ENCODE data around the gene B4GALT4.
"Not testable (repeated sequence)": the region's sequence is repeated elsewhere in the genome, so short reads cannot be mapped to it uniquely, and the experiment has no call there.

Gene B4GALT4, protein sequence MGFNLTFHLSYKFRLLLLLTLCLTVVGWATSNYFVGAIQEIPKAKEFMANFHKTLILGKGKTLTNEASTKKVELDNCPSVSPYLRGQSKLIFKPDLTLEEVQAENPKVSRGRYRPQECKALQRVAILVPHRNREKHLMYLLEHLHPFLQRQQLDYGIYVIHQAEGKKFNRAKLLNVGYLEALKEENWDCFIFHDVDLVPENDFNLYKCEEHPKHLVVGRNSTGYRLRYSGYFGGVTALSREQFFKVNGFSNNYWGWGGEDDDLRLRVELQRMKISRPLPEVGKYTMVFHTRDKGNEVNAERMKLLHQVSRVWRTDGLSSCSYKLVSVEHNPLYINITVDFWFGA

DNA sequence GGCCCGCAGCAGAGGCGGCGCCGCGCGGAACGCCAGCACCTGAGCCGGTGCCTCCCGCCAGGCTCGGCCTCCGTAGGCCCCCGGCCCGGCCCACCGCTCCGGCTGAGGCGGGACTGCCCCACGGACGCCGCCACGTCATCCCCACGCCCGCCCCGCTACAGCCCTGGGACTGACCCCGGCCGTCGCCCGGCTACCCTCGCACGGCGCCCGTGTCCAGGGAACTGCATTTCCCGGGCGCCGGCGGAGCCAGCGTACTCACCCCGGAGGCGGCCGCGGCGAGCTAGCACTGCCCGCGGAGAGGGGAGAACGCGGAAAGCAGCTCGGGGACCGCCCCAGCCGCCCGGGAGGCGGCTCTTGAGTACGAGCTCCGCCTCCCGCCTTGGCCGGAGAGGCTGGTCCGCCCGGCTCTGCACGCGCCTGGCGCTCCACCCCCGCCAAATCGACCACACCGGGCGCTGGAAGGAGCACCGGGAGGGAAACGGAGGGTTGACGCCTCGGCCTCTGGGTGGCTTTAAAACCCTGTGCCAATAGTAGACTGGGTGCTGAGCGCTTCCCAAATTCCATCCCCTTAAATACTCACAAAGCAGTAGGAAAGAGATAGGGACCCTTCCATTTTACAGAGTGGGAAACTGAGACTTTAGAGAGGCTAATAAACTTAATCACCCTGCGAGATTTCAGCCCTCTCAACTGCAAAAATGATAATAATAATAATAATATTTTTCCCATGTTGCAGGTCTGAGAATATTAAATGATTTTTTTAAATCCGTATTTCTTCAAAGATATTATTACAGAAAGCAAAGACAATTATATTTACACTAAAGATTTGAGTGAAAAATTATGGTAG is at the start of gene B4GALT4:
TSS of gene B4GALT4 (minus strand) at position 288 of the 844 bp plus-strand sequence. CDS start 10,779 bp downstream, outside the sequence.
- peak within 1 kb of the TSS; percentile 82 for H3K27ac ChIP-seq (ENCODE audit: low read depth, low read length)
- H3K9ac ChIP-seq (ENCODE audit: low read length in 5 of 5) = peak within 1 kb of the TSS; percentile 30 to 94 (median 90)
- H3K4me1 ChIP-seq (ENCODE audit: control insufficient read depth in 5 of 5, insufficient read depth in 5 of 5, low read length in 5 of 5) = peaks cover under 1 to 27% (median 24%) of the 10 kb centered on the region in 5 donors
- no peaks in the 10 kb centered on the region for H3K27me3 ChIP-seq (ENCODE audit: control insufficient read depth in 5 of 5, insufficient read depth in 4 of 5, low read length in 5 of 5)
- peaks cover 0 to 6% (median 0%) of the 10 kb centered on the region in 5 donors for H3K36me3 ChIP-seq (ENCODE audit: control insufficient read depth in 5 of 5, insufficient read depth in 5 of 5, low read length in 5 of 5)
- H3K9me3 ChIP-seq (ENCODE audit: control insufficient read depth in 5 of 5, low read length in 5 of 5) = no peaks in the 10 kb centered on the region
- H3K4me3 ChIP-seq (ENCODE audit: low read depth in 1 of 5, low read length in 5 of 5) = peak within 1 kb of the TSS; percentile 80 to 87 (median 83)

- Histone ChIP-seq H3K9me3 (ENCODE audit: control insufficient read depth in 5 of 5, low read length in 5 of 5) (peaks cover 0 to 5% (median 0%) of the 10 kb centered on the region in 5 donors), H3K27ac (ENCODE audit: low read depth, low read length) (no peak overlapping the region), H3K36me3 (ENCODE audit: control insufficient read depth in 5 of 5, insufficient read depth in 5 of 5, low read length in 5 of 5) (no peaks in the 10 kb centered on the region), H3K9ac (ENCODE audit: low read length in 5 of 5) (no peak overlapping the region), H3K4me1 (ENCODE audit: control insufficient read depth in 5 of 5, insufficient read depth in 5 of 5, low read length in 5 of 5) (peaks cover 0 to 21% (median 12%) of the 10 kb centered on the region in 5 donors), H3K27me3 (ENCODE audit: control insufficient read depth in 5 of 5, insufficient read depth in 4 of 5, low read length in 5 of 5) (no peaks in the 10 kb centered on the region), H3K4me3 (ENCODE audit: low read depth in 1 of 5, low read length in 5 of 5) (no peak overlapping the region)
These were observed 48.7 kb upstream of the B4GALT4 start for GRCh38 chr3:119289404-119289770.

- H3K27me3 ChIP-seq (ENCODE audit: control insufficient read depth in 5 of 5, insufficient read depth in 4 of 5, low read length in 5 of 5) = no peaks in the 10 kb centered on the region
- H3K9me3 ChIP-seq (ENCODE audit: control insufficient read depth in 5 of 5, low read length in 5 of 5) = peaks cover 0 to 5% (median 0%) of the 10 kb centered on the region in 5 donors
- peaks cover 0 to 21% (median 12%) of the 10 kb centered on the region in 5 donors for H3K4me1 ChIP-seq (ENCODE audit: control insufficient read depth in 5 of 5, insufficient read depth in 5 of 5, low read length in 5 of 5)
- H3K27ac ChIP-seq (ENCODE audit: low read depth, low read length) = no peak overlapping the region
- H3K36me3 ChIP-seq (ENCODE audit: control insufficient read depth in 5 of 5, insufficient read depth in 5 of 5, low read length in 5 of 5) = no peaks in the 10 kb centered on the region
- no peak overlapping the region for H3K9ac ChIP-seq (ENCODE audit: low read length in 5 of 5)
- no peak overlapping the region for H3K4me3 ChIP-seq (ENCODE audit: low read depth in 1 of 5, low read length in 5 of 5)
These were observed 48.2 kb upstream of the B4GALT4 start for GRCh38 chr3:119288669-119289403.

- Histone ChIP-seq H3K27me3 (ENCODE audit: control insufficient read depth in 5 of 5, insufficient read depth in 4 of 5, low read length in 5 of 5) (no peaks in the 10 kb centered on the region), H3K4me1 (ENCODE audit: control insufficient read depth in 5 of 5, insufficient read depth in 5 of 5, low read length in 5 of 5) (peaks cover 2 to 23% (median 10%) of the 10 kb centered on the region in 5 donors), H3K4me3 (ENCODE audit: low read depth in 1 of 5, low read length in 5 of 5) (peak overlapping the region in 1 of 5 donors; percentile 3), H3K27ac (ENCODE audit: low read depth, low read length) (peak overlapping the region; percentile 82), H3K9ac (ENCODE audit: low read length in 5 of 5) (peak overlapping the region in 2 of 5 donors; percentile 31 to 49), H3K9me3 (ENCODE audit: control insufficient read depth in 5 of 5, low read length in 5 of 5) (peaks cover 0 to 7% (median 6%) of the 10 kb centered on the region in 5 donors), H3K36me3 (ENCODE audit: control insufficient read depth in 5 of 5, insufficient read depth in 5 of 5, low read length in 5 of 5) (no peaks in the 10 kb centered on the region)
These were observed 39.0 kb upstream of the B4GALT4 start for GRCh38 chr3:119279584-119280243.

- Histone ChIP-seq H3K27ac (ENCODE audit: low read depth, low read length) (peak overlapping the region; percentile 82), H3K4me3 (ENCODE audit: low read depth in 1 of 5, low read length in 5 of 5) (peak overlapping the region in 1 of 5 donors; percentile 19), H3K9me3 (ENCODE audit: control insufficient read depth in 5 of 5, low read length in 5 of 5) (peaks cover 0 to 7% (median 6%) of the 10 kb centered on the region in 5 donors), H3K9ac (ENCODE audit: low read length in 5 of 5) (peak overlapping the region in 2 of 5 donors; percentile 31 to 49), H3K36me3 (ENCODE audit: control insufficient read depth in 5 of 5, insufficient read depth in 5 of 5, low read length in 5 of 5) (no peaks in the 10 kb centered on the region), H3K4me1 (ENCODE audit: control insufficient read depth in 5 of 5, insufficient read depth in 5 of 5, low read length in 5 of 5) (peaks cover 2 to 23% (median 10%) of the 10 kb centered on the region in 5 donors), H3K27me3 (ENCODE audit: control insufficient read depth in 5 of 5, insufficient read depth in 4 of 5, low read length in 5 of 5) (no peaks in the 10 kb centered on the region)
These were observed 38.5 kb upstream of the B4GALT4 start for GRCh38 chr3:119279101-119279554.

DNA sequence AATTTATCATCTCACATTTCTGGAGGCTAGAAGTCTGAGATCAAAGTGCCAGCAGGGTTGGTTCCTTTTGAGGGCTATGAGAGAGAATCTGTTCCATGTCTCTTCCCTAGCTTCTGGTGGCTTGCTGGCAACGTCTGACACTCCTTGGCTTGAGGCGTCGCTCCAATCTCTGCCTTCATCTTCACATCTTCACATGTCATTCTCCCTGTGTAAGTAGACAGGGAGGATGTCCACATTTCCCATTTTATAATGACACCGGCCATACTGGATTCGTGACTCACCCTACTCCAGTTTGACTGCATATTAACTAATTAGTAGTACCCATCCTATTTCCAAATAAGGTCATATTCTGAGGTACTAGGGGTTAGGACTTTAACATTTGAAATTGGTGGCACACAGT is 36.0 kb upstream of the B4GALT4 start:
- Histone ChIP-seq H3K27me3 (ENCODE audit: control insufficient read depth in 5 of 5, insufficient read depth in 4 of 5, low read length in 5 of 5) (no peaks in the 10 kb centered on the region), H3K4me1 (ENCODE audit: control insufficient read depth in 5 of 5, insufficient read depth in 5 of 5, low read length in 5 of 5) (peaks cover 2 to 23% (median 10%) of the 10 kb centered on the region in 5 donors), H3K4me3 (ENCODE audit: low read depth in 1 of 5, low read length in 5 of 5) (no peak overlapping the region), H3K36me3 (ENCODE audit: control insufficient read depth in 5 of 5, insufficient read depth in 5 of 5, low read length in 5 of 5) (no peaks in the 10 kb centered on the region), H3K9me3 (ENCODE audit: control insufficient read depth in 5 of 5, low read length in 5 of 5) (no peaks in the 10 kb centered on the region), H3K9ac (ENCODE audit: low read length in 5 of 5) (no peak overlapping the region), H3K27ac (ENCODE audit: low read depth, low read length) (no peak overlapping the region)

GRCh38 chr3:119270212-119270611 is 29.5 kb upstream of the B4GALT4 start:
- H3K27ac ChIP-seq (ENCODE audit: low read depth, low read length); H3K36me3 ChIP-seq (ENCODE audit: control insufficient read depth in 5 of 5, insufficient read depth in 5 of 5, low read length in 5 of 5); H3K9me3 ChIP-seq (ENCODE audit: control insufficient read depth in 5 of 5, low read length in 5 of 5); H3K9ac ChIP-seq (ENCODE audit: low read length in 5 of 5); H3K27me3 ChIP-seq (ENCODE audit: control insufficient read depth in 5 of 5, insufficient read depth in 4 of 5, low read length in 5 of 5); H3K4me1 ChIP-seq (ENCODE audit: control insufficient read depth in 5 of 5, insufficient read depth in 5 of 5, low read length in 5 of 5); H3K4me3 ChIP-seq (ENCODE audit: low read depth in 1 of 5, low read length in 5 of 5): not testable (repeated sequence)

GRCh38 chr3:119261055-119261454 is 20.4 kb upstream of the B4GALT4 start:
- Histone ChIP-seq H3K9ac (ENCODE audit: low read length in 5 of 5) (no peak overlapping the region), H3K27me3 (ENCODE audit: control insufficient read depth in 5 of 5, insufficient read depth in 4 of 5, low read length in 5 of 5) (no peaks in the 10 kb centered on the region), H3K9me3 (ENCODE audit: control insufficient read depth in 5 of 5, low read length in 5 of 5) (no peaks in the 10 kb centered on the region), H3K4me1 (ENCODE audit: control insufficient read depth in 5 of 5, insufficient read depth in 5 of 5, low read length in 5 of 5) (peaks cover 0 to 3% (median 3%) of the 10 kb centered on the region in 5 donors), H3K27ac (ENCODE audit: low read depth, low read length) (no peak overlapping the region), H3K4me3 (ENCODE audit: low read depth in 1 of 5, low read length in 5 of 5) (no peak overlapping the region), H3K36me3 (ENCODE audit: control insufficient read depth in 5 of 5, insufficient read depth in 5 of 5, low read length in 5 of 5) (no peaks in the 10 kb centered on the region)

GRCh38 chr3:119259821-119260220 is 19.1 kb upstream of the B4GALT4 start:
- Histone ChIP-seq H3K9me3 (ENCODE audit: control insufficient read depth in 5 of 5, low read length in 5 of 5) (no peaks in the 10 kb centered on the region), H3K27me3 (ENCODE audit: control insufficient read depth in 5 of 5, insufficient read depth in 4 of 5, low read length in 5 of 5) (no peaks in the 10 kb centered on the region), H3K4me1 (ENCODE audit: control insufficient read depth in 5 of 5, insufficient read depth in 5 of 5, low read length in 5 of 5) (peaks cover 0 to 3% (median 3%) of the 10 kb centered on the region in 5 donors), H3K9ac (ENCODE audit: low read length in 5 of 5) (no peak overlapping the region), H3K27ac (ENCODE audit: low read depth, low read length) (no peak overlapping the region), H3K36me3 (ENCODE audit: control insufficient read depth in 5 of 5, insufficient read depth in 5 of 5, low read length in 5 of 5) (no peaks in the 10 kb centered on the region), H3K4me3 (ENCODE audit: low read depth in 1 of 5, low read length in 5 of 5) (no peak overlapping the region)
